T-helper 2 cell (primary cell): Measurements from ENCODE around the gene HPN.
A peak's percentile ranks its signal among the peaks of the same experiment; 100 is the strongest.

Experiments
- DNase-seq, 5 experiments: peaks; one replicate each; pipeline versions ENCODE4 v3.0.0 to v3.0.0-alpha.2; 2012 to 2022

Gene HPN

GRCh38 chr19:35063940-35064818 is 22.7 kb downstream of the HPN start:
- peak in 1 of 5 experiments; percentile 43 for DNase-seq

GRCh38 chr19:35065574-35065973 is 24.1 kb downstream of the HPN start:
- no peak for DNase-seq

- no peak for DNase-seq
Observed at GRCh38 chr19:35066121-35066520, 24.6 kb downstream of the HPN start.

GRCh38 chr19:35066691-35067563 is 25.4 kb downstream of the HPN start:
- peak; percentile 73 to 88 (median 80) for DNase-seq

GRCh38 chr19:35068941-35069634 is 27.6 kb downstream of the HPN start:
- no peak for DNase-seq

GRCh38 chr19:35069696-35070095 is 28.2 kb downstream of the HPN start:
- no peak for DNase-seq

GRCh38 chr19:35070471-35070870 is 28.9 kb downstream of the HPN start:
- DNase-seq: no peak

- DNase-seq: no peak
Observed at GRCh38 chr19:35073516-35073915, 32.0 kb downstream of the HPN start.

GRCh38 chr19:35073941-35074340 is 32.4 kb downstream of the HPN start:
- no peak for DNase-seq

- DNase-seq: no peak
Observed at GRCh38 chr19:35074426-35075201, 33.1 kb downstream of the HPN start.

- no peak for DNase-seq
Observed at GRCh38 chr19:35075202-35076025, 33.9 kb downstream of the HPN start.

- DNase-seq: no peak
Observed at GRCh38 chr19:35076026-35076370, 34.5 kb downstream of the HPN start.

- DNase-seq: no peak
Observed at GRCh38 chr19:35076657-35077056, 35.1 kb downstream of the HPN start.

- no peak for DNase-seq
Observed at GRCh38 chr19:35077411-35078223, 36.1 kb downstream of the HPN start.

GRCh38 chr19:35079826-35080225 is 38.3 kb downstream of the HPN start:
- no peak for DNase-seq

GRCh38 chr19:35080613-35081170 is 39.2 kb downstream of the HPN start:
- no peak for DNase-seq

- no peak for DNase-seq
Observed at GRCh38 chr19:35081201-35081600, 39.7 kb downstream of the HPN start.

GRCh38 chr19:35083691-35084508 is 42.4 kb downstream of the HPN start:
- no peak for DNase-seq

GRCh38 chr19:35084509-35084762 is 42.9 kb downstream of the HPN start:
- DNase-seq: no peak

- no peak for DNase-seq
Observed at GRCh38 chr19:35085947-35086346, 44.4 kb downstream of the HPN start.
